ENCODE results near the gene BMPR1B.

The BMPR1B gene

GRCh38 chr4:95048296-95048695 lies 290.5 kb downstream of the BMPR1B start:
- no peak for TF ChIP-seq CTCF (IDR thresholded peaks at IDR 0.05; ENCODE audit: control insufficient read depth, insufficient read depth, low read depth, low read length, missing control alignments)
- H3K4me3 ChIP-seq (ENCODE audit: control insufficient read depth, low read depth, low read length): no peak overlapping the region
- no peak for DNase-seq (ENCODE audit: low read depth)

- no peak for DNase-seq (ENCODE audit: low read depth)
- no peak for TF ChIP-seq CTCF (IDR thresholded peaks at IDR 0.05; ENCODE audit: control insufficient read depth, insufficient read depth, low read depth, low read length, missing control alignments)
- H3K4me3 ChIP-seq (ENCODE audit: control insufficient read depth, low read depth, low read length): no peak overlapping the region
Measured at GRCh38 chr4:95049551-95050233, 291.9 kb downstream of the BMPR1B start.

GRCh38 chr4:95050980-95051701 lies 293.4 kb downstream of the BMPR1B start:
- no peak overlapping the region for H3K4me3 ChIP-seq (ENCODE audit: control insufficient read depth, low read depth, low read length)
- DNase-seq (ENCODE audit: low read depth): no peak
- TF ChIP-seq CTCF (IDR thresholded peaks at IDR 0.05; ENCODE audit: control insufficient read depth, insufficient read depth, low read depth, low read length, missing control alignments): no peak

GRCh38 chr4:95051702-95052020 lies 293.9 kb downstream of the BMPR1B start:
- no peak for TF ChIP-seq CTCF (IDR thresholded peaks at IDR 0.05; ENCODE audit: control insufficient read depth, insufficient read depth, low read depth, low read length, missing control alignments)
- no peak overlapping the region for H3K4me3 ChIP-seq (ENCODE audit: control insufficient read depth, low read depth, low read length)
- DNase-seq (ENCODE audit: low read depth): no peak

DNA sequence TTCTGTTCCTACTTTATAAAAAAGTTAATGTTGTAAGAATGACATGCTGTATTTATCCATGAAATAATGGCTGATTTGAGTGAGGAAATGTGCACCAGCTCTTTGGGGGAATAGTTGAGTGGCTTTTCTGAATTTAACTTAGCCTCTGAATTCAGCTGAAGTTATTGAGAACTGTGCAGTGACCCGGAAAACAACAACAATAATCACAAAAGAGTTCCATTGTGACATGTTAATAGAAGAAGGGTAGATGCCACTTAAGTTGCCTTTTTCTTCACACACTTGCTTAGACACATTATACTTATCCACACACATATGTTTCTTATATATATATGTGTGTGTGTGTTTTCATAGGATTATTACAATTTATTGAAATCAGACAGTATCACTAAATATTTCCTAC lies 301.2 kb downstream of the BMPR1B start:
- no peak for DNase-seq (ENCODE audit: low read depth)
- no peak overlapping the region for H3K4me3 ChIP-seq (ENCODE audit: control insufficient read depth, low read depth, low read length)
- TF ChIP-seq CTCF (IDR thresholded peaks at IDR 0.05; ENCODE audit: control insufficient read depth, insufficient read depth, low read depth, low read length, missing control alignments): no peak

GRCh38 chr4:95059663-95060062 lies 301.9 kb downstream of the BMPR1B start:
- peak; percentile 16 for DNase-seq (ENCODE audit: low read depth)
- no peak for TF ChIP-seq CTCF (IDR thresholded peaks at IDR 0.05; ENCODE audit: control insufficient read depth, insufficient read depth, low read depth, low read length, missing control alignments)

More at GRCh38 chr4:95059663-95060062, 301.9 kb downstream of the BMPR1B start:
- no peak overlapping the region for H3K4me3 ChIP-seq (ENCODE audit: control insufficient read depth, low read depth, low read length)

Measured in AG09309 (cell line).